HTERT RPE-1 (cell line): Measurements from ENCODE around the gene AP1M1.

Experiments
- in situ Hi-C: fragments of 300-500 bp; cut with MboI; formaldehyde crosslinking; loops from 4 replicates; pipeline ENCODE4 v1.14.3; 2020; ENCODE audit warnings: low sequenced_read_pairs

The AP1M1 gene

GRCh38 chr19:16185123-16185767 is 12.5 kb upstream of the AP1M1 start, which contains the start of gene FAM32A:
FAM32A (plus strand) TSS chr19:16185410; CDS start chr19:16185443, 33 bp downstream.
- in situ Hi-C loops, result no loop called here

GRCh38 chr19:16185768-16186123 is 12.0 kb upstream of the AP1M1 start:
- in situ Hi-C loops, result no loop called here

DNA sequence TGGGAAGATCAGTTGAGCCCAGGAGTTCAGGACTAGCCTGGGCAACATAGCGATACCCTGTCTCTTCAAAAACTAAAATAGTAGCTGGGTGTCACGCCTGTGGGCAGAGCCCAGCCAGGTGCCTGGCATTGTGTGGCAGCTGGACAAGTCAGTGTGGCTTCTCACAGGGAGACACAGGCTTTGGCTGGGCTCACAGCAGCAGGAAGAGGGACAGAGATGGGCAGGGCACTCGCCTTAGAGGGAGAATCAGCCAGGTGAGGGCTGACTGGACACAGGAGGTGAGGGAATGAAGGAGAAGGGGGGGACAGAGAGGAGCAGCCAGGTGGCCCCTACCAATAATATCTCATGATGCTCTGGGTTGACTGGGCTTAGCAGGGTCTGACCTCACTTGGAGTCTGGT is 9.2 kb upstream of the AP1M1 start:
- in situ Hi-C loops, result no loop called here

GRCh38 chr19:16190198-16190597 is 7.5 kb upstream of the AP1M1 start:
- in situ Hi-C loops, result no loop called here

- in situ Hi-C loops, result no loop called here
Measured at GRCh38 chr19:16190736-16191135, 7.0 kb upstream of the AP1M1 start.

- in situ Hi-C loops, result no loop called here
Measured at GRCh38 chr19:16191216-16191908, 6.3 kb upstream of the AP1M1 start.

DNA sequence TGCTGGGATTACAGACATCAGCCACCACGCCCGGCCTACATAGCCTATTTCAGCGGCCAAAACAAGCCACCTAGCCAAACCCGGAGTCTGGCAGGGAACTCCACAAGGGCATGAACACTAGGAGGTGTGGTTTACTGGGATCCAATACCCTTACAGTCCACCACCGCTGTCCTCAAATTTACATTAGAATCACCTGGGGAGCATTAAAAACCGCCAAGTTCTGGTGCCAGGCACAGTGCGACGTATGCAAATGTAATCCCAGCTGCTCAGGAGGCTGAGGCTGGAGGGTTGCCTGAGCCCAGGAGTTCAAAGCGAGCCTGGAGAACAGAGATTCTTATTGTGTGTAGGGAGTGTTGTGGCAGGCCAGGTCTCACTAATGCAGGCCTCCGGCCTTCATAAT is 4.2 kb upstream of the AP1M1 start:
- in situ Hi-C loops, result no loop called here

DNA sequence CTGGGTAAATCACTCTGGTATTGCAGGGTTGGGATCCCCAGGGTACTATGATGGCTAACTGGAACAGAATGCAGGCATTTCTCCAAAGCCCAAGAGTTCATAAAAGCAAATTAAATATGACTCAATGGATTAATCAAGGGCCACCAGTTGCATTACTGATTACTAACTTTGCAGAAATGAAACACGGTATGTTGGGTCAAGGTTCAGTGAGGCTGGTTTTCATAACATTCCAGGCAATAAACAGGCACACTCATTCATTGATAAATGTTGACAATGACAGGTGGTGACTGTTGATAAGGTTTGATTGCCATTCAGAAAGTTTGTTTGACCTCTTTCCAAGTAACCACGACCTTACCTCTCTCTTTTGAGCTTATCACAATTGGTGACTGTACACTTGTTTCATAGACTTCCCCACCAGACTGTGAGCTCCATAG is 506 bp upstream of the AP1M1 start:
- in situ Hi-C loops, result no loop called here

DNA sequence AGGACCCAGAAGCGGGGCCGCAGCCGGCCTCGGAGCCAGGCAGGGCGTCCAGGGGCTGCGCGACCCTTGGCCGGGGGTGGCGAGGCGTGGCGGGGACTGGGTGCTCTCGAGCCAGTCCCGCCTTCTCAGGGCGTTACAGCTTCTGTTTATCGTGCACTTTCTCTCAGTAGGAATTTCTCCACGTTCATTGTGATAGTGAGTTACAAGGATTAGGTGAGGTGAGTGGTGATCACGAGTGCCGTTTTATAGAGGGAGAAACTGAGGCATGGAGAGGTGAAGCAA is 600 bp downstream of the AP1M1 start:
- in situ Hi-C loops, result no loop called here

GRCh38 chr19:16199275-16199932 is 1.7 kb downstream of the AP1M1 start:
- in situ Hi-C loops, result no loop called here

GRCh38 chr19:16200038-16201010 is 2.6 kb downstream of the AP1M1 start:
- in situ Hi-C loops, result no loop called here

- in situ Hi-C loops, result no loop called here
Measured at GRCh38 chr19:16201011-16201391, 3.3 kb downstream of the AP1M1 start.

DNA sequence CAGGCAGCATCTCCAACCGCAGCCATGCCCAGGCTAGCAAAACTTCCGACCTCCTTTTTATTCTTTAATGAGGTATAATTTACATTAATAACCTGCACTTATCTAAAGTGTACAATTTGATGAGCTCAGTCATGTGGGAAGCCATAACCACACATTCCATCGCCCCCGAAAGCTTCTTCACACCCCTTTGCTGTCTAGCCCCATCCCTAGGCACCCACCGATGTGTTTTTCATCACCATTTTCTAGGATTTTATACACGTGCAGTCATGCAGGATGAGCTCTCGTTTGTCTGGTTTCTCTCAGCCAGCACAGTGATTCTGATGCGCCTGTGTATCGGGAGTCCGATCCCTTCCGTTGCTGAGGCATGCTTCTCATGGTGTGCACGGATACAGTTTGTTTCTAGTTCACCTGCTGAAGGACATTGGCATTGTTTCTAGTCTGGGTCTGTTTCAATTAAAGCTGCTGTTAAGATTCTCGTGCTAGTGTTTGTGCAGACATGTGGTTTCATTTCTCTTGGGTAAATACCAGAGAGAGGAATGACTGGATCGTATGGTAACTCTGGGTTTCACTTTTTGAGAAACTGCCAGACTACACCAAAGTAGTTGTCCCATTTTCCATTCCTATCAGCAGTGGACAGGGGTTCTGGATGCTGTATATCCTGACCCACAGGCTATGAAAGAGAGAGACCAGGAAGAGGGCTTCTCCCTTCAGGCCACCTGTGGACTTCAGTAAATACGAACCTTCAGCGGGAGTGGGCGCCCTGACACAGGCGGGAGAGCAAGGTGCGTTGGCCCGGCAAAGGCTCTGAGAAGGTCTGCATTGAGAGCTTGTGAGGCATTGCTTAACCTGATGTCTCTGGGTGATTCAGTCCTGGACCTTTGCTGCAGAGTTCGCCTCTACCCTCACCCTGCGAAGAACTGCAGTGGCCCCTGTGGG is 4.9 kb downstream of the AP1M1 start:
- in situ Hi-C loops, result no loop called here

GRCh38 chr19:16203256-16204004 is 5.7 kb downstream of the AP1M1 start:
- in situ Hi-C loops, result no loop called here

GRCh38 chr19:16204005-16204294 is 6.2 kb downstream of the AP1M1 start:
- in situ Hi-C loops, result no loop called here

DNA sequence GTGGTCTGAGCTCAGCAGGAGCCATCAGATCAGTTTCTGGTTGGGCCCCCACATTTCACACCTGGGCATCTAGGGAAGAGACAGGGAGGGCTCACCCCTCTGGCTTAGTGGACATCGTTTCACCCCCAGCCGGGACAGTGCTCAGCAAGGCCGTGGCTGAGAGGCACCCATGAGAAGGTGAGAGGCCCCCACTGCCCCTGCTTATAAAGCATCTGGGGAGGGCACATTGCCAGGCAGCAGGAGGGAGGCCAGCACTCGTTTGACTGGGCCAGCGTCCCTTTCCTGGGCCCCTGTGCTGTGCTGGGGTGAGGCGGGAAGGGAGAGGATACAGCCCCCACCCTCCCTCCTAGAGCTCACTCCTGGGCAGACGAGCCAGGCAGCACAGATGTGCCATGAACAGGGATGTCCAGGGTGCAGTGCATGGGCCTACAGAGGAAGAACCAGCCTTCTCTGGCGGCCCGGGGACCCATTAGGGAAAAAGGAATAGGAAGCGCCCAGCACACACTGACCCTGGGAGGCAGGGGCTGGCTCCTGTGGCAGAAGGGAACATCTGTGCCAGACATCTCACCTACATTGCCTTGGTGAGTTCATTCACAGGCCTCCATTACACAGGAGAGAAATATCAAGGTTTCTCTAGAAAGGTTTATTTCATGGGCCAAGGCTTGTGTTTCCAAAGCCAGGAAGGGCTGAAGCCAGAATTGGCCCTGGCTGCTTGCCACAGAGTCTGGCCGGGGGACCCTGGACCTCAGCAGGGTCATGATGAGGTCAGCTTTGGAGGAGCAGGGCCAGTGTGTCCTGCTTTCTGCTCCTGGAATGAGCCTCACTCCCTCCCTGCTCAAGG is 7.7 kb downstream of the AP1M1 start:
- in situ Hi-C loops, result no loop called here

- in situ Hi-C loops, result no loop called here
Measured at GRCh38 chr19:16206046-16206605, 8.4 kb downstream of the AP1M1 start.

GRCh38 chr19:16206637-16207036 is 8.9 kb downstream of the AP1M1 start:
- in situ Hi-C loops, result no loop called here
